HG03439 (cell line): Measurements from ENCODE around the gene TSPEAR.

Experiments
- ATAC-seq: cut with Tn5 transposase; IDR thresholded peaks from one replicate; pipeline ENCODE4 v1.9.1; 2021; ENCODE audit warnings: mild to moderate bottlenecking, moderate library complexity; ENCODE audit not compliant: unreplicated experiment

TSPEAR gene

DNA sequence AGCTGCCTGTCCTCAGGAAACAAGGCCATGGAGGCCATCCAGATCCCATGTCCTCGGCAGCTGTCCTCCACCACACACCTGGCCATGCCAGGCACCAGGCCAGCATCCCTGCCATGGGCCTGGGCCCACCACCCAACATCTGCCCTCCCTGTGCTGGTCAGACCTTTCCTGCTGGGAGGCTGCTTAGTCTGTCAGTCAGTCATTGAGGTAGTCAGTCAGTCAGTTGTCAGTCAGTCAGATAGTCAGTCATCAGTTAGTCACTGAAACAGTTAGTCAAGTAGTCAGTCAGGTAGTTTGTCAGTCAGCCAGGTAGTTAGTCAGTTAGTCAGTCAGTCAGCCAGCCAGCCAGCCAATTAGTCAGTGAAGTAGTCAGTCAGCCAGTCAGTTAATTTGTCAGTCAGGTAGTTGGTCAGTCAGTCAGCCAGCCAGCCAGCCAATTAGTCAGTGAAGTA is 188.6 kb downstream of the TSPEAR start:
- no peak for ATAC-seq

DNA sequence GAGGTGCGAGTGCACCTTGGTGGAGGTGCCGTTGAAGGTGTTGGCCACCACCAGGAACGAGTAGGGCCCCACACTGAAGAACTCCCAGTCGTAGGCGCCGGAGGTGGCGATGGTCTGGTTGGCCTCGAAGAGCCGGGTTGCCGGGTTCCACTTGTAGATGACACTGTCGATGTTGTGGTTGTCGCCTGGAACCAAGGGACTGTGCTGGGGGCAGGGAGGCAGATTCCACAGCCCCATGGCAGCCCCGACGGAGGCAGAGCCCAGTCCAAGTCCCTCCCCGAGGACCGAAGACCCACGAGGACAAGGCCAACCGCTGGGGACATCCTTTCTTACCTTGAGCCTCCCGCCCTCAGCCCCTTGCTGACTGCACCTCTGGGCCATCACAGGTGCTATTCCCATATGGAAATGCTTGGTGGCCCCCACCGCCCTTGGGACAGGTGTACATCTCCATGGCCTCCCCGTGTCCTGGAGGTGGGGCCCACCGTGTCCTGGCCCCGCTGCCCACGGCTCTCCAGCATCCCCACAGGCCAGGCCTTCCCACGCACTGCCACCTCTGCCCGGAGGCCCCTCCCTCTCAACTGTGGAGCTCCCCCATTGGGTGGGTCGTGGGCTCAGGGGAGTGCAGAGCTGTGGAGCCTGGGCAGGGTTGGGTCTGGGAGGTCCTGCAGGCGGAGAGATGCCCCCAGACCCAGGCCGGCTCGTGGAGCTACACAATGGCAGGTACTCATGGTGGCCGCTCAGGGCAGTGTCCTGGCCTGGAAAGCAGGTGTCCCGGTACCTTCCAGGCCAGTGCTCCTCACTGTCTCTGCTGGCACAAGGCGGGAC is 189.2 kb downstream of the TSPEAR start:
- ATAC-seq = no peak

DNA sequence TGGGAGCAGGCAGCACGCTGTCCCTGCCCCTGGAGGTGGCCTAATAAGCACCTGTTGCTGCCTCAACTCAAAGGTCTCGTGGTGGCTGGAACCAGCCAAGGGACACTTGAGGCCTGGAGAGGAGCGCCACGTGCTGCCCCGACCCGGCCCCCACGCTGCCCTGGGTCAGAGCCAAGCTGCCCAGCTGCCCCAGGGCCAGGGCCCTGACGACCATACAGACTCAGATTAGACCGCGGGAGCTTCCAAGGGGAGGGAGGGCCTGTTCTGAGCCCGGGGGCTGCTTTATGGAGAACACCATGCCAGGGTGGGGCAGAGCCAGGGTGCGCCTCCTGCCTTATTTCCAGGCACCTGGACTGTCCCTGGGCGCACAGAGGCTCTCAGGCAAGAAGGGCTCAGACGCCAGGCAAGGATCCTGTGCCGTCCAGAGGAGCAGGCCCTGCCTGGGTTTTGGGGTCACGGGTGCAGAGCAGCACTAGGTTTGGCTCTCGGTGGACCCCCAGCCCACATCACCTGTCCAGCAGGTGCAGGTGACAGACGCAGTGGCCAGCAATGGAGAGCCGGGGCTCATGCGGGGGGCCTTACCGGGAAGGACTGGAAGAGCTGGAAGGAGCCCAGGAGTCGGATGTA is 190.0 kb downstream of the TSPEAR start:
- ATAC-seq = no peak

DNA sequence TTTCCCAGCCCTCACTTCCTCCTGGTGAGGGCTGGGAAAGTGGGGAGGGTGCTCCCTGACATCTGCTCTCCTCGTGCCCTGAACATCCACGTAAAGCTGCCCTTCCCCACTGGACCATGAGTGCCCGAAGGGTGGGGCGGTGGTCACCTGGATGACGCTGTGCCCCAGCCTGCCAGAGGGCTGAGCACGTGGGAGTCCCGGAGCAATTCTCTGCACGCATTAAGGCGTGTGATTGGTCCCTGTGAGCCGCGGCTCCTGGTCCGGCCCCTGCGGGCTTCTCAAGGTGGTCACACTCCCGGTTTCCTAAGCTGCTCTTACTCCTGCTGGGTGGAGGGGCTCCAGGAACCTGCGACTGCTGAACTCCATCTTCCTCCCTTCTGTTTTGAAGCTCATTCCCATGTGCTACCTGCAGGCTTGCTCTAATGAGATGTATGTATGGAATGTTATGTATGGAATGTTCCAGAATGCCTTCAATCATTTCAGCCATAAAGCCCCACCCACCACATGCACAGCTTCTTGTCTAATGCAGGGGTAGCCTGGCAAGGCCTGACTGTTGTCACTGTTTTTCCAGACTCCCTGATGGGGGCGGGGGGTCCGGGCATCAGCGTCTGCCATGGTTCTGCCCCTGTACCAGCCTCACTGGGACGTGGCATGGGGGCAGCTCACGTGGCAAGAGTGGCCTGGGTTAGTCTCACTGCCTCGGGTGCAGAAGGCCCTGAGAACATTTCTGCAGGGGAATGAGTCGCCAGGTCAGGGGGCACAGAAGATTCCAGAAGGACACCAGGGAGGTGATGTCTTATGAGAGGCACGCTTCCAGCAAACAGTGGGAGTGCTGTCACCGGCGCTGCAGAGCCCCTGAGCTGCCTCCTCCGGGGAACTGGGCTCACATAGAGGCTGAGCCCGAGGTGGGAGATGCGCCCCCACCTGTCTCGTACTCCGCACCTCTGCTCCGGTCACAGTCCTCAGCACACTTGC is 190.8 kb downstream of the TSPEAR start:
- ATAC-seq = no peak

DNA sequence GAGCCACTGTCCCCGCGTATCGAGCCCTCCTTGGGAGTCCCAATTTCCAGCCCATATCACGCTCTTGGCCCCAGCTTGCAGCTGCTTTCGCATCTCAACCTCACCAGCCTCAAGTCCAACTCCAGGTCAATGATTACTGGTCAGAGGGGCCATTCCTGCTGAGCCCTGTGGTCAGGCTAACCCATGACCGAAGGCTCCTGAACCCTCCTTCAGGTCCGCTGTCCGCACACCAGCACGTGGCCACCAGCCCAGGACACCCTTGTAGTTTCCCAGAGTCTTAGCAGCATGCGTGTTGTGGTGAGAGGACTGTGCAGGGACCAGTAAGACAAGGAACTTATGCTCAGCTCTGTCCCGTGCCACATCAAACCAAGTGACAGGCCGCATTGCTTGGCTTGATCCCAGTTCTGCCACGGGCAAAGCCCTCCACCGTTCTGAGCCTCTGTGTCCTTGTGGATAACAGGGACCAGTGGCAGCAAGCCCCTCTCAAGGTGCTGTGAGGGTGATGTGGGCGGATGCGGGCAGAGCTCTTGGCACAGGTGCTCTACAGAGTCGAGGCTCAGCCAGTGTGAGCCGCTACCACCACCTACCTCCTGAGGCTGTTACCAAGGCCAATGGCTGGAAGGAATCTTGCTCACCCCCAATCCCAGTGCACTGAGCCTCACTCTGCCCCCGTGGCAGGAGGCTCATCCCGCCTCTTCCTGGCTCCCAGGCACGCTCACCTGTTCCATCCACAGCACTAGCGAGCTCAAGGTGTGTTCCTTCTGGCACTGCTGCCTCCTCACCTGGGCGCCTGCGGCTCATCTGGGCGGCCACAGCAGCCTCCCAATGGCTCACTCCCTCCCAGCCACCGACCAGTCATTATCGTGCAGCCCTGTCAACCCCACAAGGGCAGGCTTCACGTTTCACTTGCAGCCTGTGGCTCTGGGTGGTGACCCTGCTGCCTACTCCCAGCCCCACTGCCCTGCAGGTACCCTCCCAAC is 191.7 kb downstream of the TSPEAR start:
- no peak for ATAC-seq

DNA sequence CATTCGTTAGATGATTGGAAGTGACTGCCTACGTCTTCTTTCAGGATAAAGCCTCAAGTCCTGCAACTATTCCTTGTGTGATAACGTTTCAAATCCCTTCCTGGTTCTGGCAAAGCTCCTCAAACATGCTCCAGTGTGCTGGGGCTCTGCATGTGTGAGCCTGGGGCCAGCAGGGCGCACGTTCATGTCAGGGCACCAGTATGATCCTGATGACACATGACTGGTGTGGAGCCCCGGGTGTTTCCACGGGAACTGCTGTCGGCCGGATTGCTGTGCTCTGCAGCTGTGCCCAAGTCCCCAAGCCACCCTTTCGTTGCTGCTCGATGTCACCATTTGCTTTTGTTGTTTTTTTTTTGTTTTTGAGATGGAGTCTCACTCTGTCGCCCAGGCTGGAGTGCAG is 192.7 kb downstream of the TSPEAR start:
- no peak for ATAC-seq

DNA sequence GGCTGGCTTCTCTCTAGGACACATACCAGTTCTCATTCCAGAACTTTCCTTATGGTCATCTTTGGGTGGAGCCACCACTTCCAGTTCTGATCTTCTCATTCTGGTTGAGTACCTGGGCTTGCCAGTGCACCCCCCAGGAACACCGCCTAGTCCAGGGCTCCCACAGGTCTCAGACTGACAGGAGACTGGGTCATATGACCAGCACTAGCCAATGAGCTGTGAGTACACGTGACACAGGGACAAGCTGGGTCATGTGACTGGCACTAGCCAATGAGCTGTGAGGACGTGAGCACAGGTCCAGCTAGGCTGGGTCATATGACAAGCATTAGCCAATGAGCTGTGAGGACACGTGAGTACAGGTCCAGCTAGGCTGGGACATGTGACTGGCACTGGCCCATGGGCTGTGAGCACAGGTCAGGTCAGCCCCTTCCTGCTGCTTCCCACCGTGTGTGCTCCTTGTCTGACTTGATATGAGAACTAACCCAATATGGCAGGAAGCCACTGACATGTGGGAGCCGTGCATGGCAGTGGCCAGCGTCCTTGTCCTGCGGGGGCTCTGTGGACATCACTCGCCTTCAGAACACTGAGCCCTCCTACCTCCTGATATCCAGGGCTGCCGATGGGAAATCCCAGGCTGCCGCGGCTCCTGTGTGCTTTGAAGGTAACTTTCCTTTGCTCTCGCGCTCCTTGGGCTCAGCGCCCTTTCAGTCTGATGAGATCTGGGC is 194.0 kb downstream of the TSPEAR start:
- no peak for ATAC-seq

DNA sequence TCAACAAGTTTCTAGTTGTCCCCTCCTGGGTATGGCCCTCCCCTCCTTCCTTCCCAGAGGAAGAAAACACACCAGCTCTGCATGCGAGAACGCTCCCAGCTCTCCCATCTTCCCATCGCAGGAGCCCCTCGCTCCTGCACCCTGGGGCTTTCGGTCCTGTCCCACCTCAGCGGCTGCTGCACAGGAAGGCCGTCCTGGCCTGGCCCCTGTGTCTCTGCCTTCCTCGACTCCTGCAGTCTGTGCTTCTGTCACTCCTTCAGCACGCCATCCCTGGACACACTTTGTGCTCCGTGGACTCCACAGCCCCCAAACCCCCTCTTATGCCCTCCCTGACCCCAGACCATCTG is 194.6 kb downstream of the TSPEAR start:
- ATAC-seq = no peak

DNA sequence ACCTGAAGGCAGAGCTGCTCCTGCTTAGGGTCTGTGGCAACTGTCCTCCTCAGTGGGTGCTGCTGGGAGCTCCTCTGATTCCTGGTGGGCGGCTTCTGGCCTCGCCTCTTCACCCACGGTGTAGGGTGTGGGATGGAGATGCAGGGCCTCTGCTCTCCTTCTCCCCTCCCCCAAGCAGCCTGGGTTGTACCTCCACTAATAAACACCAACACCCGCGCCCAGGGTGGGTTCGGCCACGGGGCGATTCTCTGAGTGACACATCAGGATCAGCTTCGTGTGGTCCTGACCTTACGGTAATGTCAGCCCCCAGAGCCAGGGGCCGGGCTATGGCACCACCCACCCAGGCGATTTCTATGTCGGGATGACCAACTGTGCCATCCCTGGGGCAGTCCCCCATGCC is 195.0 kb downstream of the TSPEAR start:
- no peak for ATAC-seq

DNA sequence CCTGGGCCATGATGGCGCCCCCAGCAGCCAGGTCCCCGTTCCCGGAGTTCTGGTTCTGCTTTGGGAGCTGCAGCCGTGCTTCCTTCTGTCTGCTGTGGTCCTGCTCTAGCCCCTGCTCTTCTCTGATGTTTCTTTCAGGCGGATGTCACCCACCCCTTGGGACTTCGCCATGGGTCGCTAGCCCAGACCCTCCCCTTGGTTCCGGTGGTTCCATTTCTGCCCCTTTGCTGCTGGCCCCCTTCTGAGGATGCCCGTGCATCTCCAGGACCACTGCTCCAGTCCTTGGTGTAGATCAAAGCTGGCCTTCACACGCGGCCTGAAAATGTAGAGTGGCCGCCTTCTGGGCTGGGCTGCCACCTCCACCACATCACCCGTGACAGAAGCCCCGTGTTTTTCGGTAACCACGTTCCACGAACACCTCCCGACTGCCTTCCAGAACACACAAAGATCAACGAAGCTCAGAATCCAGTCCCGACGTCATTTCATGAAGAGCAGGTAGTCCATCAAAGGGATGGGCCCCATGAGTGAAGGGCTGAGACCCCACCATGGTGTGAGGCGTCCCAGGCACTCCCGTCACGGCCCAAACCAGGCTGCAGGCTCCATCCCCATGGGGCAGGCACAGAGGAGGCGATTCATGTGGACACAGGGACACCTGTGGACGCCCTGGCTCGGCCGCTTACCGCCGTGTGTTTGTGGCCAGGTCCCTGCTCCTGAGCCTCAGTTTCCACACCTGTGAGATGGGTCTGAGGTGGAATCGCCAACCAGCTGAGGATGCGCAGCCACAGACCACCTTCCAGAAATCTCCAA is 195.8 kb downstream of the TSPEAR start:
- no peak for ATAC-seq

DNA sequence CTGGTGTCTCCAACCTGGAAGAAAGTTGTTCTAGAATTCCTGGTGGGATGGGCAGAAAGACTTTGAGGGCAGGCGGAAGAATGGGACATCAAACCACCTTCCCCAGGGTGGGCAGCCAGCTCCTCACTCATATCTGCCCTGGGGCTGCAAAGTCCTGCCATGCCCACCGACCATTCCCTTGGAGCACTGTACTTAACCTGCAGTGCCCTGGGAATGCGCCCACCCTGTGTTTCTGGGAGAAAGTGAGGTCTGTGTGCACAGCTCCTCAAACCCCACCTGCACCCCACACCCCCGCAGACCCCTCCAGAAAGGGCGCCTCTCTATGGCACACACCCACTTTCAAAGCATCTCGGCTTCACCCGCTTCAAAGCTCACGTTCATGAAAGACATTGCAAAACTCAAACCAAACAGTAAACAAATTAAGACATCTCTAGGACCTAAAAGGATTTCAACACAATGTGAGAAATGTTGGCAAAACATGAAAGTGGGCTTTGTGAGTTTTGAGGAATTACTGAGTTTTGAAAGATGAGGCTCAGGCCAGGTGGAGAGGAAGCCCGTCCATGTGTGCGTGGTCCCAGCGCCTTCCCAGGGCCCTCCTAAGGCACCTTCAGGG is 196.5 kb downstream of the TSPEAR start:
- ATAC-seq = no peak

DNA sequence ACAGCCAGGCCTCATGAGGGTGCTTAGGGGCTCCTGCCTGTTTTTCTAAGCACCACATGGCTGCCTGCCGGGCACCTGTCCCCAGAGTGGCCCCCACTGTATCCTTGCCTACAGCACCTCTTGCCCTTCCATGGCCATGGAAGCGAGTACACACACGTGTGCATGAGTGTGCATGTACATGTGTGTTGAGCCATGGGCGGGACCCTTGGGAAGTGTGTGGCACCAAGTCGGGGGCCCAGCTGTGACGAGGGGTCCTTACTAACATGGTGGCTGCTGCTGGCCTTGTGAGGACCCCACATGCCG is 197.2 kb downstream of the TSPEAR start:
- ATAC-seq = no peak

DNA sequence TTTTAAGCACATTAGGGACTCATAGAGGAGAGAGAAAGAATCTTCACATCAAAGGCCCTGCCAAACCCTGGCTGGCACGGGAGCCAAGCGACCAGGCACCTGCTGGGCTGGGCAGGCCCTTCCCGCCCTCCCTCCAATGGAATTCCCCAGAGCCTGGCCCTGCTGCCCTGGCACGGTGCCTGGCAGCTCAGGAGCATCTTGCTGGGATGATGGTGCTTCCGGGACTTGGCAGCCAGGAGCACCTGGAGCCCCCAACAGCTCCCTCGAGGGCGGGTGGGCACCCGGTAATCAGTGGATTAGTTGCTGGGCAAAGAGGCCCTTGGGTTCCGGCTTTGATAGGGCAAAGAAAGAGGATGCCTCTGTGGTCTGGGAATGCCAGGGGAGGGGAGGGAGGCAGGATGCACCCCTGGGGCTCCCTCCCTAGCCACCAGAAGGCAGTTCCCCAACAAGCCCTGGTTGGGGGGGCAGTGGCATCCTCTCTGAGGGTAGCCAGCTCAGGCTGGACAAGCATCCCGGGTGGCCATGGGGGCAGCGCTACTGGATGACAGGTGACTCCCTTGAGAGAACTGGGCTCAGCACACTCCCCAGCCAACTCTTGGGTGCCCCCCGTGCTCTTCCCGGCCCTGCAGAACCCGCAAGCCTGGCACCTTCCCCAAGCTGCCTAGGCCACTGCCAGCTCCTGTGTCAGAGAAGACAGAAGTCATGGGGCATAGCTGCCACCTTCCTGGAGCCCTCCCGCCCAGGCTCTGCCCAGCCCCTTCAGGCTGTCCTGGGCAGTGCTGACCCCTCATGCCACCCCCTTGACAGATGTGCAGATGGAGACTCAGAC is 197.8 kb downstream of the TSPEAR start:
- no peak for ATAC-seq

DNA sequence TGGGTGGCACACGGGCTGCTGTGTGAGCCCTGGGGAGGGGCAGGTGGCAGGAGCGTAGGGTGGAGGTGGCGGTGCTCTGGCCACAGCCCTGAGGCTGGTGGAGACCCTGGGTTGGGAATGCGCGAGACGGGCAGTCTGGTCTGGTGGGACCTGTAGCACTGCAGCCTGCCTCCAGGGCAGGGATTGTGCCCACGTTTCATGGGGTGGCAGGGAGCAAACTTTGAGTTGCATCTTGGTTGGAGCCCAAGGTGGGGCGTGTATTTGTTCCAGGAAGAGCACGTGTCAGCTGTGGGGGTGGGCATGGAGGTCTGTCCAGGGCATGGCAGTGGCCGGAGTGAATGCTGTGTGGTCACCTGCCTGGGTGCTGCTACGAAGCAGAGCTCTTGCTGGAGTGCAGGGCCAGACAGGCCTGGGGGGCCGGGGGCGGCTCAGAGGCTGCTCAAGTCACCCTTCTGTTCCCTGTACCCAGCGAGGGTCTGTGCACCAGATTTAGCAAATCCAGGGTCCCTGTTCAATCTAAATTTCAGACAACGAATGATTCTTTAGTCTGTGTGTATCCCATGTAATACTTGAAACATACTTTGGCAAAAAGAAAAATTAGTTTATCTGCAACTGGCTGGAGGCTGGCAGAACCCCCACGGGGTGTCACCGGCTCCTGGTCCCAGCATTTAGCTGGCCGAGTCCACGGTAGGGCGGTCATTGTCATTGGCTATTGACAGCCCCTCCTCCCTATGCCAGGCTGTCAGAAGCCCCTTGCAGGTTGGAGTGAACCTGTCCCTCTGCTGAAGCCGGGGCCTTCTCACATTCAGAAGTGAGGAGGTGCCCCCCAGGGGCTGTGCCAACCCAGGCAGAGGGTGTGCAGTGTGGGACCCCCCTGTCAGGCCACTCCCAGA is 198.6 kb downstream of the TSPEAR start:
- ATAC-seq = no peak

DNA sequence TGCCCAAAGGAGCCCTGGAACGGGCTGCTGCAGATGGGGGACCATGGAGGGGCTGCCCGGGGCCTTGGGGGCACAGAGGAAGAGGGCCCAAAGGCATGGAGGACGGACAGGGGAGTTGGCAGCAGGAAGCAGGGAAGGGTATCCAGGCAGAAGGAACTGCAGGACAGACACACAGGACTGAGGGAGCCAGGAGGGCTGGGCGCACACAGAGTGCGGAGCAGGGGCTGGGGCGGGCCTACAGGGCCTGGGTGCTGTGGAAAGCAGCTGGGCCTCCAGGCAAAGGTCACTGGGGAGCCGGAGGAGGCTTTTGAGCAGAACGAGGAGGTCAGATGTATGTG is 199.5 kb downstream of the TSPEAR start:
- ATAC-seq = no peak

DNA sequence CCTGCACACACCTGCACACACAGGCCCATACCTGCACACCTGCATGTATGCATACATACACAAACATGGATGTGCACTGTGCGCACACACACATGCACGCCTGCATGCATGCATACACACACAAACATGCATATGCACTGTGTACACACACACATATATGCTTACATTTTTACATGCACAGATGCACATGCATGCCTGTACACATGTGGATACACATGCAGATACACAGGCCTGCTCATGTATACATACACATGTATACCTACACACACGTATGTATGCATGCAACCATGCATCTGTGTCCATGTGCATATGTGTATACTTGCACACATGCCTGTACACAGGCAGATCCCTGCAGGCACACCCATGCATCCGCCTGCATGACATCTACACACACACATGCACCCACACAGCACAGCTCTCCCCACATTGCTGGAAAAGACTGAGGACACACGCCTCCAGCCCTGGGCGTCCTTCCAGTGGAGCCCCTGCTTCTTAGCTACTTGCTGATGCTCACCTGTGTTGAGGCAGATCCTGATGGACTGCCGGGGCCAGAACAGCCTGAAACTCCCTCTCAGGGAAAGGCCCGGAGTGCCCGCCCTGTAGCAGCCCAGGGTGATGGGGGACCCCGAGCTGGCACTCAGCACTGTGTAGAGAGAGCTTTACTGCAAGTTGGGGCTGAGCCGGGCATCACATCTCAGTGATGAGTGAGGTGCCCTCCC is 200.0 kb downstream of the TSPEAR start:
- no peak for ATAC-seq
